ENCODE results near the gene ILF2. TPM values are rescaled to one million over a fixed set of nuclear protein-coding genes. Genes with fewer than 3 reads are reported as not detected.

ILF2 gene
- total RNA-seq, 1 experiment from 2014 or later: 372 TPM

GRCh38 chr1:153662269-153662668 lies 8.5 kb downstream of the ILF2 start:
- no peaks in the 10 kb centered on the region for H3K27me3 ChIP-seq
- H3K9me3 ChIP-seq: no peaks in the 10 kb centered on the region
- H3K4me3 ChIP-seq: no peak overlapping the region
- H3K36me3 ChIP-seq: peaks cover 74% of the 10 kb centered on the region
- DNase-seq: no peak

GRCh38 chr1:153661111-153661708 lies 9.6 kb downstream of the ILF2 start:
- no peak overlapping the region for H3K4me3 ChIP-seq
- no peaks in the 10 kb centered on the region for H3K9me3 ChIP-seq
- H3K27me3 ChIP-seq: no peaks in the 10 kb centered on the region
- H3K36me3 ChIP-seq: peaks cover 63% of the 10 kb centered on the region
- no peak for DNase-seq

- Histone ChIP-seq H3K27me3 (no peaks in the 10 kb centered on the region), H3K36me3 (peaks cover 48% of the 10 kb centered on the region), H3K9me3 (no peaks in the 10 kb centered on the region), H3K4me3 (peak overlapping the region; percentile 98)
- DNase-seq: no peak
Observed at GRCh38 chr1:153659656-153660055, 11.1 kb downstream of the ILF2 start.

- DNase-seq: no peak
- peak overlapping the region; percentile 98 for H3K4me3 ChIP-seq
- H3K27me3 ChIP-seq: no peaks in the 10 kb centered on the region
- no peaks in the 10 kb centered on the region for H3K9me3 ChIP-seq
- peaks cover 43% of the 10 kb centered on the region for H3K36me3 ChIP-seq
Observed at GRCh38 chr1:153659175-153659534, 11.6 kb downstream of the ILF2 start.

- DNase-seq: peak; percentile 95
- Histone ChIP-seq H3K36me3 (peaks cover 37% of the 10 kb centered on the region), H3K4me3 (peak within 1 kb of the TSS; percentile 98), H3K27me3 (no peaks in the 10 kb centered on the region), H3K9me3 (no peaks in the 10 kb centered on the region)
Observed at GRCh38 chr1:153658400-153659174, 12.2 kb downstream of the ILF2 start, which contains the start of gene SNAPIN. Gene SNAPIN (plus strand): TSS chr1:153658703. CDS start chr1:153658744, 41 bp downstream.

GRCh38 chr1:153655333-153655732 lies 15.5 kb downstream of the ILF2 start:
- Histone ChIP-seq H3K4me3 (no peak overlapping the region), H3K27me3 (no peaks in the 10 kb centered on the region), H3K9me3 (no peaks in the 10 kb centered on the region), H3K36me3 (peaks cover 6% of the 10 kb centered on the region)
- no peak for DNase-seq

GRCh38 chr1:153652805-153653500 lies 17.8 kb downstream of the ILF2 start:
- no peak overlapping the region for H3K4me3 ChIP-seq
- no peaks in the 10 kb centered on the region for H3K27me3 ChIP-seq
- no peaks in the 10 kb centered on the region for H3K9me3 ChIP-seq
- peak; percentile 41 for DNase-seq
- no peaks in the 10 kb centered on the region for H3K36me3 ChIP-seq

- no peaks in the 10 kb centered on the region for H3K27me3 ChIP-seq
- no peak for DNase-seq
- no peaks in the 10 kb centered on the region for H3K9me3 ChIP-seq
Observed at GRCh38 chr1:153651771-153652170, 19.0 kb downstream of the ILF2 start.

GRCh38 chr1:153649863-153650235 lies 20.9 kb downstream of the ILF2 start:
- Histone ChIP-seq H3K36me3 (peaks cover 27% of the 10 kb centered on the region), H3K9me3 (no peaks in the 10 kb centered on the region), H3K4me3 (no peak overlapping the region), H3K27me3 (no peaks in the 10 kb centered on the region)
- DNase-seq: peak; percentile 75

More at GRCh38 chr1:153651771-153652170, 19.0 kb downstream of the ILF2 start:
- peaks cover 9% of the 10 kb centered on the region for H3K36me3 ChIP-seq
- no peak overlapping the region for H3K4me3 ChIP-seq

- DNase-seq: no peak
- Histone ChIP-seq H3K4me3 (no peak overlapping the region), H3K27me3 (no peaks in the 10 kb centered on the region), H3K36me3 (peaks cover 32% of the 10 kb centered on the region), H3K9me3 (no peaks in the 10 kb centered on the region)
Observed at GRCh38 chr1:153649137-153649862, 21.5 kb downstream of the ILF2 start.

GRCh38 chr1:153648000-153648643 lies 22.7 kb downstream of the ILF2 start:
- peaks cover 44% of the 10 kb centered on the region for H3K36me3 ChIP-seq
- no peak overlapping the region for H3K4me3 ChIP-seq
- H3K27me3 ChIP-seq: no peaks in the 10 kb centered on the region
- no peaks in the 10 kb centered on the region for H3K9me3 ChIP-seq
- DNase-seq: no peak

- Histone ChIP-seq H3K36me3 (peaks cover 52% of the 10 kb centered on the region), H3K4me3 (no peak overlapping the region), H3K9me3 (no peaks in the 10 kb centered on the region), H3K27me3 (no peaks in the 10 kb centered on the region)
- no peak for DNase-seq
Observed at GRCh38 chr1:153647346-153647714, 23.5 kb downstream of the ILF2 start.

GRCh38 chr1:153646672-153647345 lies 24.0 kb downstream of the ILF2 start:
- no peak overlapping the region for H3K4me3 ChIP-seq
- H3K36me3 ChIP-seq: peaks cover 57% of the 10 kb centered on the region
- H3K9me3 ChIP-seq: no peaks in the 10 kb centered on the region

GRCh38 chr1:153643816-153644215 lies 27.0 kb downstream of the ILF2 start:
- peaks cover 87% of the 10 kb centered on the region for H3K36me3 ChIP-seq
- no peaks in the 10 kb centered on the region for H3K27me3 ChIP-seq
- DNase-seq: no peak
- no peak overlapping the region for H3K4me3 ChIP-seq
- H3K9me3 ChIP-seq: no peaks in the 10 kb centered on the region

More at GRCh38 chr1:153646672-153647345, 24.0 kb downstream of the ILF2 start:
- no peaks in the 10 kb centered on the region for H3K27me3 ChIP-seq
- DNase-seq: no peak

GRCh38 chr1:153643100-153643499 lies 27.7 kb downstream of the ILF2 start:
- H3K36me3 ChIP-seq: peaks cover 94% of the 10 kb centered on the region
- DNase-seq: no peak
- no peak overlapping the region for H3K4me3 ChIP-seq
- H3K27me3 ChIP-seq: no peaks in the 10 kb centered on the region
- no peaks in the 10 kb centered on the region for H3K9me3 ChIP-seq

GRCh38 chr1:153642161-153642560 lies 28.6 kb downstream of the ILF2 start:
- Histone ChIP-seq H3K36me3 (peaks cover 99% of the 10 kb centered on the region), H3K4me3 (no peak overlapping the region), H3K27me3 (no peaks in the 10 kb centered on the region), H3K9me3 (no peaks in the 10 kb centered on the region)
- DNase-seq: no peak
